Forelimb muscle (tissue), 1 donor: ENCODE results near the gene KRTAP5-11. TPM values are rescaled to one million over a fixed set of nuclear protein-coding genes. Genes with fewer than 3 reads are reported as not detected.
"Not testable (repeated sequence)": the region's sequence is repeated elsewhere in the genome, so short reads cannot be mapped to it uniquely, and the experiment has no call there.

Experiments
- DNase-seq: peaks from one replicate; pipeline ENCODE4 v3.0.0-alpha.2; 2013; ENCODE audit warnings: low read depth
- polyA plus RNA-seq: library from polyadenylated mRNA; unstranded; fragments of 120-200 nt; gene quantifications from one replicate; pipeline ENCODE4 v1.2.1, GENCODE V29; 2013; ENCODE audit not compliant: insufficient read length

KRTAP5-11 gene
- polyA plus RNA-seq, result not detected

GRCh38 chr11:71582309-71582895 lies at the start of gene KRTAP5-11:
KRTAP5-11 (minus strand) TSS chr11:71582875; CDS start chr11:71582837, 38 bp downstream.
- DNase-seq, result no peak

- DNase-seq, result not testable (repeated sequence)
These were observed 48.9 kb upstream of the KRTAP5-11 start for GRCh38 chr11:71631551-71631950.

- DNase-seq, result not testable (repeated sequence)
These were observed 47.4 kb upstream of the KRTAP5-11 start for GRCh38 chr11:71630071-71630470.

- not testable (repeated sequence) for DNase-seq
These were observed 46.3 kb upstream of the KRTAP5-11 start for GRCh38 chr11:71628943-71629342.

GRCh38 chr11:71623226-71623625 lies 40.6 kb upstream of the KRTAP5-11 start:
- DNase-seq, result not testable (repeated sequence)

- not testable (repeated sequence) for DNase-seq
These were observed 39.9 kb upstream of the KRTAP5-11 start for GRCh38 chr11:71622561-71622960.

- DNase-seq, result not testable (repeated sequence)
These were observed 32.3 kb upstream of the KRTAP5-11 start for GRCh38 chr11:71615003-71615402.

GRCh38 chr11:71614366-71614917 lies 31.8 kb upstream of the KRTAP5-11 start:
- DNase-seq, result not testable (repeated sequence)

GRCh38 chr11:71613931-71614330 lies 31.3 kb upstream of the KRTAP5-11 start:
- not testable (repeated sequence) for DNase-seq

GRCh38 chr11:71611218-71611910 lies 28.7 kb upstream of the KRTAP5-11 start:
- not testable (repeated sequence) for DNase-seq

- DNase-seq, result not testable (repeated sequence)
These were observed 25.6 kb upstream of the KRTAP5-11 start for GRCh38 chr11:71608272-71608671.

- not testable (repeated sequence) for DNase-seq
These were observed 25.0 kb upstream of the KRTAP5-11 start for GRCh38 chr11:71607520-71608216.

GRCh38 chr11:71606853-71607519 lies 24.3 kb upstream of the KRTAP5-11 start:
- not testable (repeated sequence) for DNase-seq

- DNase-seq, result not testable (repeated sequence)
These were observed 22.3 kb upstream of the KRTAP5-11 start for GRCh38 chr11:71604798-71605488.

- DNase-seq, result not testable (repeated sequence)
These were observed 20.5 kb upstream of the KRTAP5-11 start for GRCh38 chr11:71603221-71603620.

GRCh38 chr11:71589546-71589920 lies 6.9 kb upstream of the KRTAP5-11 start:
- DNase-seq, result not testable (repeated sequence)

GRCh38 chr11:71588822-71589545 lies 6.3 kb upstream of the KRTAP5-11 start:
- not testable (repeated sequence) for DNase-seq

GRCh38 chr11:71588314-71588713 lies 5.6 kb upstream of the KRTAP5-11 start:
- not testable (repeated sequence) for DNase-seq

- not testable (repeated sequence) for DNase-seq
These were observed 3.0 kb upstream of the KRTAP5-11 start for GRCh38 chr11:71585673-71586072.

- DNase-seq, result not testable (repeated sequence)
These were observed 294 bp upstream of the KRTAP5-11 start for GRCh38 chr11:71582969-71583368.
